A549 (cell line): ENCODE data around the gene KIF5A.

ENCODE experiments used
- CTCF ChIP-seq: fragments of >200 bp; sonication (Bioruptor Twin); formaldehyde crosslinking; IDR thresholded peaks from 3 replicates; pipeline ENCODE4 v1.5.1; 2016
- NR3C1 ChIP-seq: fragments of >200 bp; sonication (Bioruptor Twin); formaldehyde crosslinking; IDR thresholded peaks from 3 replicates; pipeline ENCODE4 v1.6.1; 2017

- no peak for TF ChIP-seq NR3C1
- TF ChIP-seq CTCF: no peak; the same call in 2 of the 3 replicates
These were observed at the start of gene KIF5A for GRCh38 chr12:57549909-57550640.
